Measurements from ENCODE around the gene RANBP3.

- no peak for TF ChIP-seq CTCF (conservative IDR thresholded peaks at IDR 0.05)
- no peak for TF ChIP-seq EZH2 (IDR thresholded peaks at IDR 0.05; ENCODE audit: low read depth)
Measured at GRCh38 chr19:5983367-5983955, 5.5 kb upstream of the RANBP3 start.

All from PC-9 (cell line).